Upper lobe of right lung (tissue), 1 donor: Measurements from ENCODE around the gene GXYLT2. TPM values are rescaled to one million over a fixed set of nuclear protein-coding genes. Genes with fewer than 3 reads are reported as not detected.
A peak's percentile ranks its signal among the peaks of the same experiment; 100 is the strongest.

Source experiments
- ATAC-seq: fragments of 200-7000 bp; cut with Tn5 transposase; one replicate; pipeline ENCODE4 v1.9.1; 2020; ENCODE audit warnings: mild to moderate bottlenecking, moderate library complexity
- DNase-seq: peaks from one replicate; pipeline ENCODE4 v3.0.0-alpha.2; 2020
- H3K27ac ChIP-seq: fragments of 200-600 bp; one replicate; pipeline ENCODE4 v1.8.0; 2022
- H3K27me3 ChIP-seq: fragments of 200-600 bp; one replicate; pipeline ENCODE4 v1.8.0; 2022; ENCODE audit warnings: mild to moderate bottlenecking
- H3K36me3 ChIP-seq: fragments of 200-600 bp; one replicate; pipeline ENCODE4 v1.8.0; 2022
- H3K4me1 ChIP-seq: fragments of 200-600 bp; one replicate; pipeline ENCODE4 v1.8.0; 2022
- H3K4me3 ChIP-seq: fragments of 200-600 bp; one replicate; pipeline ENCODE4 v1.8.0; 2022; ENCODE audit warnings: mild to moderate bottlenecking
- H3K9me3 ChIP-seq: fragments of 200-600 bp; one replicate; pipeline ENCODE4 v1.8.0; 2022
- CTCF ChIP-seq: fragments of 200-600 bp; IDR thresholded peaks from one replicate; pipeline ENCODE4 v1.8.0; 2022; ENCODE audit warnings: antibody characterized with exemption
- intact Hi-C: fragments of 100-400 bp; cut with DNase I; formaldehyde crosslinking; loops from one replicate; pipeline ENCODE4 v1.11.0; 2022
- total RNA-seq: library from RNA; stranded (reverse); fragmentation: NEBNext Ultra II Directional; extraction: Animal tissue kit (Norgen Biotek cat#: 25700); gene quantifications from one replicate; pipeline ENCODE4 v1.2.1, GENCODE V29; 2021
- donor health status: DM: no; HTN: yes; CAD: no; lungs with severe emphysema.

The GXYLT2 gene
- total RNA-seq, 1 donor from 2014 or later, result 8.4 TPM

- no peak overlapping the region for H3K4me3 ChIP-seq
- H3K27ac ChIP-seq, result no peak overlapping the region
- no peak for ATAC-seq
- TF ChIP-seq CTCF, result no peak
- peaks cover 5% of the 10 kb centered on the region for H3K4me1 ChIP-seq
- intact Hi-C loops, result no loop called here
- H3K27me3 ChIP-seq, result no peaks in the 10 kb centered on the region
- no peaks in the 10 kb centered on the region for H3K36me3 ChIP-seq
- H3K9me3 ChIP-seq, result no peaks in the 10 kb centered on the region
- DNase-seq, result no peak
These were observed 105.5 kb downstream of the GXYLT2 start for GRCh38 chr3:72993391-72993790.

DNA sequence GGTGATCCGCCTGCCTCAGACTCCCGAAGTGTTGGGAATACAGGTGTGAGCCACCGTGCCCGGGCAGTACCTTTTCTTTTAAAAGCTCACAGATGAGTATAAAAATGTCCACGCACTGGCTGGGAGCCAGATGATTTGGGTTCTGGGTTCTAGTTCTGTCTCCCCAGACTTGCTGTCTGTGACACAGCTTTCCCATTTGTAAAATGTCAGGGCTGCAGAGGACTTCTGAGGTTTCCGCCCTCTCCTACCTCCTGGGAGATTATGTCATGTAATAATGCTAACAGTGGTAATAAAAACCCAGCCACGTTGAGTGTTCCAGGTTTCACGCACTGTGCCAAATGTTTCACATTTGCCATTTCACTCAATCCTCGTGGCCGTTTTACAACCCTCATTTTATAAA, 107.5 kb downstream of the GXYLT2 start:
- no peak overlapping the region for H3K27ac ChIP-seq
- peaks cover 7% of the 10 kb centered on the region for H3K36me3 ChIP-seq
- no peaks in the 10 kb centered on the region for H3K9me3 ChIP-seq
- no peak for TF ChIP-seq CTCF
- intact Hi-C loops, result no loop called here
- DNase-seq, result no peak
- H3K4me1 ChIP-seq, result peaks cover 24% of the 10 kb centered on the region
- H3K4me3 ChIP-seq, result no peak overlapping the region
- no peaks in the 10 kb centered on the region for H3K27me3 ChIP-seq
- ATAC-seq, result no peak

DNA sequence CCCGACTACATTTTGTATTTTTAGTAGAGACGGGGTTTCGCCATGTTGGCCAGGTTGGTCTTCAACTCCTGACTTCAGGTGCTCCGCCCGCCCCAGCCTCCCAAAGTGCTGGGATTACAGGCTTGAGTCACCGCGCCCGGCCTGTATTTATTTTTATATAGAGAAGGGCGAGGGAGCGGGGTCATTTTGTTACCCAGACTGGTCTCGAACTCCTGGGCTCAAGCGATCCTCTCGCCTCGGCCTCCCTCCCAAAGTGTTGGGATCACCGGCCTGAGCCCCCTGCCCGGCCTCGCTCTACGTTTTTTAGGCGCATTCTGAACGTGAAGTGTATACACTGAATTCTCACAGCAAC, 108.3 kb downstream of the GXYLT2 start:
- Histone ChIP-seq H3K27me3 (no peaks in the 10 kb centered on the region), H3K27ac (peak overlapping the region; percentile 94), H3K9me3 (no peaks in the 10 kb centered on the region), H3K4me1 (peaks cover 32% of the 10 kb centered on the region), H3K36me3 (peaks cover 15% of the 10 kb centered on the region), H3K4me3 (peak overlapping the region; percentile 88)
- ATAC-seq, result no peak
- intact Hi-C loops, result no loop called here
- TF ChIP-seq CTCF, result no peak
- DNase-seq, result peak; percentile 67

DNA sequence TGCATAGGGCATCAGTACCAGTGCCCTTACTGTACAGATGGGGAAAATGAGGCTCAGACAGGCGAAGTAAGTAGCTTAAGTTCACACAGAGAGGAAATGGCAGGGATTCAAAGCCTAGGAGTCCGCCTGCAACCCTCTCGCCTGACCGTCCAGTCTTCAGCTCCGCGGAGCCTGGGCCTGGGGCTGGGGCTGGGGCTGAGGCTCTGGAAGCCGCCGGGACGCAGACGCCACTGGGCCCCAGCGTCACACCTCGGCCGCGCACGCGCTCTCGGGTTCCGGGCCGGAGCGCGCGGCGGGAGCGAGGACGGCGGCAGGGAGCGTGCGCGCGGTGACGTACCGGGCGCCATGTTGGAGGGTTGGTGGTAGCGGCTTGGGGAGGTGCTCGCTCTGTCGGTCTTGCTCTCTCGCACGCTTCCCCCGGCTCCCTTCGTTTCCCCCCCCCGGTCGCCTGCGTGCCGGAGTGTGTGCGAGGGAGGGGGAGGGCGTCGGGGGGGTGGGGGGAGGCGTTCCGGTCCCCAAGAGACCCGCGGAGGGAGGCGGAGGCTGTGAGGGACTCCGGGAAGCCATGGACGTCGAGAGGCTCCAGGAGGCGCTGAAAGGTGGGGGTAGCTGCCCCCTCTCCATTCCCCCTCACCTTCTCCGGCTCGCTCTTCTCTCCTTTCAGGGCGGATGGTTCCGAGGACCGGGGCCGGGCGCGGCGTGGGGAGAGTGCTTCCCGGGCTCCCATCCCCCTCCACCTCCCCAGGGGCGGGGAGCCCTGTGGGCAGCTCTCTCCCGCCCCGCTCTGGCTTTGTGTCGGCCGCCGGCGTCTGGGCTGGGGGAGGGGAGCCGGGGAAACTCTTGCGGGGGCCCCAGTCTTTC, 108.9 kb downstream of the GXYLT2 start, which contains the start of gene PPP4R2:
Gene PPP4R2, plus strand, starts transcription at position 339 of the 861 bp plus-strand sequence. Its CDS starts 227 bp downstream, at position 566.
- Histone ChIP-seq H3K27me3 (no peaks in the 10 kb centered on the region), H3K27ac (peak within 1 kb of the TSS; percentile 94), H3K4me1 (peaks cover 38% of the 10 kb centered on the region), H3K4me3 (peak within 1 kb of the TSS; percentile 88), H3K36me3 (peaks cover 21% of the 10 kb centered on the region), H3K9me3 (no peaks in the 10 kb centered on the region)
- intact Hi-C loops, result no loop called here
- TF ChIP-seq CTCF, result no peak
- ATAC-seq (peak; percentile 99), DNase-seq (peak; percentile 95)

- intact Hi-C loops, result no loop called here
These were observed 109.6 kb downstream of the GXYLT2 start for GRCh38 chr3:72997421-72997961.

More at GRCh38 chr3:72997421-72997961, 109.6 kb downstream of the GXYLT2 start:
- Histone ChIP-seq H3K4me3 (peak overlapping the region; percentile 88), H3K27ac (peak overlapping the region; percentile 94), H3K36me3 (peaks cover 27% of the 10 kb centered on the region), H3K27me3 (no peaks in the 10 kb centered on the region), H3K4me1 (peaks cover 43% of the 10 kb centered on the region), H3K9me3 (no peaks in the 10 kb centered on the region)
- TF ChIP-seq CTCF, result peak; percentile 36
- DNase-seq, result no peak
- no peak for ATAC-seq
